Activated T-cell treated with anti-CD3 and anti-CD28 coated beads for 48 hours (primary cell): ENCODE measurements around the gene LHX2.

Experiments used
- DNase-seq: peaks from one replicate; pipeline ENCODE4 v3.0.0-alpha.2; 2020; ENCODE audit warnings: low read depth

LHX2 gene

DNA sequence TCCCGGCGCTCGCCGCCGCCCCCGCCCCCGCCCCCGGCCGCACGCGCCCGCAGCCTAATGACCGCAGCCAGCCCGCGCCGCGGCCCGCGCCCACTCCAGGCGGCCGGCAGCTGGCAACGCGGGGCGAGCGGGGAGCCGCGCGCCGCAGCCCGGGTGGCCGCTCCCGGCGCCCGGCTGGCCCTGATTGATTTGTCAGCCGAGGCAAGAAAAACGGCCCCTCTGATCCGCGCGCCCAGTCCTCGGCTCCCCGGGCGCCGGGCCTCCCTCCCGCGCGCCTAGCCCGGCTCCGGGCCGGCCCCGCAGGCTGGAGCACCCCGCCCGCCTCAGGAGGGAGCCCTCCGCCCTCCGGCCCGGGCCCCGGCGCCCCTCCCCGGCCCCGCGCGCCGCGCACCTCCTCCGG lies 11.9 kb upstream of the LHX2 start:
- DNase-seq = no peak

DNA sequence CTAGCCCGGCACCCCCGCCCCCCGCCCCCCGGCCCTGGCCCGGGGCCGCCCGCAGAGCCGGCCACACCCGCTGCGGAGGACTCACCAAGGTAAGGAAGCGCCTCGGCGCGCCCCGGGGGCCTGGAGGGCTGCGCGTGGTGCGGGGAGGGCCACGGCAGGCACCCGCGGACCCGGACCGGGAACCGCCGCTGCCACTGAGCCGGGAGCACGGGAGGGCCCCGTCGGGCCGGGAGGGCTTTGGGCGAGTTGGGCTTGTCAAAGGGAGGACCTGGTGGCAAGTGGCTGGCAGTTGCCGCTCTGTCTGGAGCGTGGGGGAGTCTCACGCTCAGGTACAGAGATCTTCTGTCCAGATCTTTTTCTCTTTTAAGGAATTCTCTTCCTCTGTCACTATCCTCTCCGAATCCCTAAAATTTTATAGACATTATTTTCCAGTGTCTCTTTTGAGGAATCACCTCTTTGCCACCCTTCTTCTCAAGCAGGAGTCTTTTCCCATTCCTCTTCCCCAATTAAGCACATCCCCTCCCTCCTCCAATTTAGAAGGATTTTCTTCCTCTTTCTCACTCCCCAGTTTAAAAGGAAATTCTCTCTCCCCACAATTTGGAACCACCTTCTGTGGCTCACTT lies 11.3 kb upstream of the LHX2 start:
- DNase-seq = no peak

DNA sequence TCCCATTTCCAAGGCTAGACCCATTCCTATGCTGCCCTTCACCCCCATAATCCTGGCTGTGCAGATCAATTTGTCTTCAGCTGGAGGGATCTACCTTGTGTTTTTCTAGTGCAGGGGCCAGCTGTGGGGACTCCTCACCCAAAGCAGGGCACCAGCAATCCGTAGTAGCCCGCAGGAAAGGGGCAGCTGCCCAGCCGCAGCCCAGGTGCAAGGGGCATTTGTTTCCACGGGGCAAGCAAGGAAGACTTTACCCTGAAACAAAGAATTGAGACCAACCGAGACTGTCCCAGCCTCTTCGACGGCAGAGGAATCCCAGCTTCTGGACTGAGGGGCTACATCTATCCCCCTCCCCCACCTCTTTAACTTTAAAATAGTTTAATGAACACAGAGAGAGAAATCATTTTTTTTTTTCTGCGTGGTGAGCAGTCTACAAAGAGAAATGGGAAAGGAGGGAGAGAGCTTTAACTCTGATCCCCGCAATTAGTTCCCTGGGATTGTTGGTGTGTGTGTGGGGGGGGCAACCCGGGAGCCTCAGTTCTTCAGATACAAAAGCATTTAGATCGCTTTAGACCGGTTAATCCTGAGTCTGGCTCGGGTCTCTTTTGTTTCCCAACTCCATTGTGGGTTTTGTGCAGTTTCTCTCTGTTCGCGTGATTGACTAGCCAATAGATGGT lies 10.6 kb upstream of the LHX2 start:
- no peak for DNase-seq

DNA sequence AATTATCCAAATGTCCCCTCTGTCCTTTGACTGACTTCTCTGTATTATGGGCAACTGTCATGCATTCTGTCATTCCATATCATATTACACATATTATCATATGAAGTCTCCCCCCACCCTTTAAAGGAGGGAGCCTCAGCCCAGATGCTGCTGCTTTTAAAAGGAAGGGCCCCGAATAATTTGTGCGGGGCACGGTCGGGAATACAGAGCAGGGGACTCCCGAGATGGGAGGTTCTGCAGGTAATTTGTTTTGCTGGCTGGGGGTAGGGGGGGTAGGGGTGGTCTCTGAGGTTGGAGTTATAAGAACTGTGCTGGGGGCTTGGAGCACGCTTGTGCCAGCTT lies 10.1 kb upstream of the LHX2 start:
- no peak for DNase-seq

DNA sequence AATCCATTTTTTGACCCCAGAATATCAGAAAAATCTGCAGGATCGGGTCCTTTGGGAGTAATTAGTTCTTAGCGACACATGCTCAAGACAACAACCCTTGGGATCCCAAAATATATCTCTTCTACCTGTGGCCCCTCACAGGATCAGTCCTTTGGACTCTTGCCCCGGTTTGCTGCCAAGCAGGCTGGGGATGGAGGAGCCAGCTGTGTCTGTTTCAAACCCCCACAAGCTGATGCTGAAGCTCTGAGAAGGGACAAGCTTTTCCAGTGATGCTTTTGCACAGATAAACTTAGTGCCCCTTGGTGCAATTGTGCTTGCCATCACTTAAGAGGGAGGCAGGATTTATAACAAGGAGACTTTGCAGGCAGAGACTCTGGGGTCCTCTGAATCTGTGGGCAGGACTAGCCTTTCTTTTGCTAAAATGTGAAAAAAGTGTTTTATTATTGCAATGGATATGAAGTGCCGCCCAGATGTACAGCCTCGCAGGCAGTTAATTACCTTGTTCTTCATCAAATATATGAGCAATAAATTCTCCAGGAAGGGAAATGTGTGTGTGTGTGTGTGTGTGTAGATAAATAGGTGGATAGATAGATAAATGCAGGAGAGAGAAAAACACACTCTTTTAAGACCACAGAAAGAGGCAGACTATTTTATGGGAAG lies 9.6 kb upstream of the LHX2 start:
- no peak for DNase-seq

DNA sequence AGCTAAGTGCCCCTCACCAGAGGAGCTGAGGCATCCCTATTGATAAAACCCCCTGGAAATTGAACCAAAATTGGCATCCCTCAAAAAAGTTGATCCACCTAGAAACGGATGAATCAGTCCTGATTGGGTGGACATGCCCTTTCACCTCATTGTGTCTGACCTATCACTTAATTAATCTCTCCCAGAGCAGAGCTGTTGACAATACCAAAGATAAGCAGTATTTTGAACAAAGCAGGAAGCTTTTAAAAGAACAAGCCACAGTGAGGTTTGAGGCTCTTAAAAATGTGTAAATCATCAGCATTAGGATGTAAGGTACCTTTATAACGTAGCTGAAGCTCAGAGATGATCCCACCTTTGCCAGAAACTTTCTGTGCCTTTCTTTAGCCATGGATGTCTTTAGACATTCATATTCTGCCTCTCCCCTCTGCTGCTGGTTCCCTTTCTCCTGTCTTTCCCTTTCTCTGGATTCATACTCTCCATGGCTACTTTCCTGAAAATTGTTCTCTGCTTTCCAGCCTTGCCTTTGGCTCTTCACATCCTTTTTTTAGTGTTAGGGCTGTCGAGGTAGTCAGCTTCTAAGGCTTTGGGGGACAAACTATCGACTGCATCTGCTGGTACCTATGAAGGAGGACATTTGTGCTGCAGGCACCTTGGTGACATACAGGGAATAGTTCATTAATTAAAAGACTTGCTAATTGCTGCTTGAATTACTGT lies 7.8 kb upstream of the LHX2 start:
- DNase-seq = no peak

DNA sequence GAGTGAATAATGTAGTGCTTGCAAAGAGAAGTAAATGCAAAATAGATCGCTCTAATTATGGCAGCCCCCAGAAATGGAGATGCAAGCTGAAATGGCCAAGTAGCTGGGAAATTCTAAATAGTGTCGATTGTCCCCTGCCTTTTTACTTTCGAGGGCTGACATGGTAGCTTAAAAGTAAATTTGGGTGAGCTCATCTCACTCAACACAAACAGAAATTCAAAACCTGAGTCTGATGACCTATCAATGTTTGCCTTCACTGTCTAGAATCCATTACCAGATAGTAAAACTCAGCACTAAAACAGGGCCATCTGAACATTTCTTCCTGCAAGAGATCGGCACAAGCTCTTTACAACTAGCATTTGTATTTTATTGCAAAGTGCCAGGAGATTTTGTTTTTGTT lies 7.0 kb upstream of the LHX2 start:
- DNase-seq = no peak

DNA sequence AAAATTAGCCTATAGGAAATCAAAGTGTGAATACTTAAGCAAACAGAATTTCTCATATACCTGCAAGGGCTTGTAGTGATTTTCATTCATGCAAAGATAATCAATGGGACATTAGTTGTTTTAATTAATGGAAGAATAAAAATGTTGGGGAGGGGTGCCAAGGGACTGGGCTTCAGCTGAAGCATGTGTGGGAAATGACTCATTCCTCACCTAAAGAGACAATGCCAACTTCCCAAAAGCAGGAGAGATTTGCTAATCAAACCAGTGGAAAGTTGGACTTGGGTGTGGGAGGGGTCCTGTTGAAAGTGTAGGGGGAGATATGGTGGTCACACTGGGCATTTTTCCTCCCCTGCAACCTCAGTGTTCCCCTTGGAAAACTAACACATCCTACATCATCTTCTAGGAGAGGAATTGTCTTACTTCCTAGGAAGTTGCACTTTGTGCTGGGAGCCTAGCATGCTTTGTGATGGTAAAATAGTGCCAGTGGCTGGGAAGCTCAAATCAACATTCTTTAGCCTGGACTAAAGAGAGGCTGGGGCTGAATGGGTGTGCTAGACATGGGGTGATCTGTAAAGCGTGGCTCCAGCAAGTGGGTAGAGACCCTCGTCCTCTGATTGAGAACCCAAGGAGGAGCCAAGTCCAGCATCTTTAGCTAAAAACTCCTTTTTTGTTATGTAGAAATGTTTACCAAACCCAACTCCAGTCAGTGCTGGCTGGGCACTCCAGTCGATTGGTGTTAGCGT lies 6.4 kb upstream of the LHX2 start:
- DNase-seq = no peak

DNA sequence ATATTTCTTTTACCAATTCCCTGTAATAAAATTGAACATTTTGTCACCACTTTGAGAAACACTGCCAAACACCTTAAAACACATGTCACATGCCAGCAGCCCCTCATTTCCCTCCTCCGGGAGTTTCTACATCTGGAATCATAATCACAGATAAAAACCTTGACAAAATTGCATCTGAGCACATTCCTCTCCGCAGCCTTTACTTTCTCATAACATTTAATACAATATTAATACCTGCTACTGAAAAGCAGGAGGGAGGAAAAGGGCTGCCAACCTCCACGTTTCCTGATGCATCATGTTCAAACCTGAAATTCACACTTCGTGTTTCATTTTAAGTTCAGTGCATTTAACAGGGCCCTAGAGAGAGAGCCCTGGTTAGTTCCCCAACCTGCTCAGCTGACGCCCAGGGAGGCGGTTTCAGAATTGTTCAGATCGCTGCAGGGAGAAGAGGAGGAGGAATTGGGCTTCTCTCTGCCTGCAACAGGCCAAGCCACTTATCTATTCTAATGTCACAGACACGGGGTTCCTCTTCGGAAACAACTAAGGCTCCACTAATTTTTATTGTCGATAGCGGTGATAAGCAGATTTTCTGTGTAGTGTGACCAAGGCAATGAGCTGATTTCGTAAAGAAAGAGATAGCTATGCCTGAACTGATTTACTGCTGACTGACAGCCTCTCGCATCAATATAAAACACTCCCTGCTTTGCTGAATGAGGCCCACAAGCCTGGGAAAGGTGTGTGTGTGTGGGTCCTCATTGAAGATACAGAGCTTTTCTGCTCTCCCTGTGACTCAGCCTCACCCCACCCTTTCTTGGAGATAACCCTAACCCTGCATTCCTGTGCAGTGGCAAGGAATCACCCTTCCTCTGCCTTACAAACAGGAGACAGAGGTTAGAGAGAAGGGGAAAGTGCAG lies 4.9 kb upstream of the LHX2 start:
- DNase-seq = no peak

DNA sequence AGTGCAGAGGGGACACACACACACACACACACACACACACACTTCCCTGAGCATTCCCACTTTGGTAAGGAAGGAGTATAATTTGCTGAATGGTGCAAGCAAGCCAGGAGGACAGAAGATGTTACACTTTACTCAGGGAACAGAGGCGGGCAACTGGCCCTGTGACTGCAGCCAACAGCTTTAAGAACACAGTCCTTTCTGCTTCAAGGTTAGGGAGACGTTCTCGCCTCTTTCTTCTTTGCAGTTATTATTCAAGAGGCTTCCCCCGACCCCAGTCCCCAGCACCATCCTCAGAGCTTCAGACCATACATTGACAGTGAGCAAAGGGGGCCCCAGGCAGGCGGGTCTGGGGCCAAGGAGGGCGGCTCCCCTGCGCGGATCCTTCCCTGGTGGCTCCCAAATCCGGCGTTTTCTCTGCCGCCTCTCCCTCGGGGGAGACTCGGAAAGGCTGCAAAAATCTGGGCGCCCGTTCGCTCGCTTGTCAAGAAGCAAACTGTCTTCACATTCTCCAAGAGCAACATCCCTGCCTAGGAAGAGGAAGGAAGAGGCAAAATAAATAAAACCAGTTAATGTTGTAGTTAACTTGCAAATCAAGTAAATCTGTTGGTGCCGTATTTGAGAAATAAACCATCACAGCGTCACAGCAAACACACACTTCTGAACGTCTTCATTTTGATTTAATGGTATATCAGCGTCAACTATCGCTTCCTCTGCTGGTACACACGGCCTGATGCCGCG lies 3.8 kb upstream of the LHX2 start:
- DNase-seq = no peak

DNA sequence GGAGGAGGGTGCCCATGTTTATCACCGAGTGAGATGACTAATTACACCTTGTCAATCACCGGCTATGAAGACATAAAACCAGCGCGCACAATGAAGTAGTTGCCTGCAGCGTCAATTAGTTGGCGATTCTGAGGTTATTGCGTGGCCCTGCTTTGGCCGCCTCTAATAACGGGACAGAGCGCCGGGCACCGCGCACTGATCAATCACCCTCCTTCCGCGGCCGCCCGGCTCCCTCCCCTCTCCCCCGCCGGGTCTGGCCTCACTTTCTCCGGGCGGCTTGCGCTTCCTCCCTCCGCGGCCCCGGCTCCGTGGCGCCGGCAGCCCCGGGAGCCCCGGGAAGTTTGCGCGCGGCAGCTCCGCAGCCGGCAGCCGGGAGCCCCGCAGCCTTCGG lies 3.3 kb upstream of the LHX2 start:
- DNase-seq = no peak

DNA sequence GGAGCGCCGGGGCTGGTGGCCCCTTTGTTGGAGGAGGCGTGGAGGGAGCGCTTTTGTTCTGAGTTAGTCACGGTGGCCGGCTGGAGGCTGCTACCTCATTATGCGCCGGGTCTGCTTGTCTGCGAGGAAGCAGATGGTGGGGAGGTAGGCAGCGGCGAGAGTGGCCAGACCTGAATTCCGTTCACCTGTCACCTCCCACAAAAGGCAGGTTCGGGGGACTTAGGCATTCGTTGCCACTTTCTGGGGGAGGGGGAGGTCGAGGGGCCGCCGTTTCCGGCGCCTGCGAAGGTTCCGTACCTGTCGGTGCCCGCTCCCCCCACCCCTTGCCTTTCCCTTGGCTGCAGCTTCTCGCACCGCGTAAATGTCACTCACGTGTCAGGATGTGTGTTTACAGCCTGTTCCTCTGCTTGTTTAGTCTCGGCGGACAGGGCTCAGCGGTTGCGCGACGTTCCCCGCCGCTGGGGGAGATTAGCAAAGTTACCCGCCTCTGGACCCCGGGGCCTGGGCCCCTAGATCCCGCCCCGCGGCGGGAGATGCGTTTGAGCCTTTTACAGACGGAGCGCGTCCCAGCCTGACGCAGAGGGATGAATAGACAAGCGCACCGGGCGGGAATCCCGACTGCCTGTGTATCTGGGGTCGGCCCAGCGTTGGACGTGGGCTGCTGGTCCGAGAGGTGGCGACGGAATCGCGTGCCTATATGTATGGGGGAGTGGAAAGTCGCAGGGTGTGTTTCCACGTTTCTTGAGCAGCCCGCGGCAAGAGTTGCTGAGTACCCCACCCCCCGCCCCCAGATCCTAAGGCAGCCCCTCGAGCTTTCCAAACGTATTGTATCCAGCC lies 2.7 kb upstream of the LHX2 start:
- DNase-seq = no peak

DNA sequence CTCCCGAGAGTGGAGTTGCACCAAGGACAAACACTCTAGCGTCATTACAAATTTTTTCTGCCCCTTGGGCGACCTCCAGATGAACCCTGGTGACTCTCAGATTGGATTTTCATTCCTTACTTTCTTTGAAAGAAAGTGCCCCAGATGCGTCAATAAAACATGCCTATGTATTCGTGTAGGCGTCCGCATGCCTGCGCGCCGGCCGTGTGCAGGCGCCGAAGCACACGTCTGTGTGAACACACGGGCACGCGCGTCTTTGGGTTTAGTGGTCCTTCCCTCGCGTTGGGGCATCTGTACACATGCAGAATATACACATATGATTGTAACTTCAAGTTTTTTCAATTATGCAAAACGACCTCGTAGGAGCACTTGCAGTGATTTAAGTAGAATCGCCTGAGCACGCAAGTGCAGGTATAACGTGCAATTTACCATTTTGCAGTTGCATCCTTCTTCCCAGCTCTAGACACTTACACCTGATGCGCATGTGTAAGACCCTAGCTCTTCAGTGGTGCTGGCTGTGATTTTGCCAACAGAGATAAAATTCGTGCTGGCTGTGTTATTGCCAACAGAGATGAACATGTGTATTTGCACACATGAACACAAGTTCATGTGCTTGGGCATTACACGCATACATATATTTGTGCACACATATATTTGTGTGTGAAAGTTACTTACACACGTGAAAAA lies 1.9 kb upstream of the LHX2 start:
- no peak for DNase-seq

DNA sequence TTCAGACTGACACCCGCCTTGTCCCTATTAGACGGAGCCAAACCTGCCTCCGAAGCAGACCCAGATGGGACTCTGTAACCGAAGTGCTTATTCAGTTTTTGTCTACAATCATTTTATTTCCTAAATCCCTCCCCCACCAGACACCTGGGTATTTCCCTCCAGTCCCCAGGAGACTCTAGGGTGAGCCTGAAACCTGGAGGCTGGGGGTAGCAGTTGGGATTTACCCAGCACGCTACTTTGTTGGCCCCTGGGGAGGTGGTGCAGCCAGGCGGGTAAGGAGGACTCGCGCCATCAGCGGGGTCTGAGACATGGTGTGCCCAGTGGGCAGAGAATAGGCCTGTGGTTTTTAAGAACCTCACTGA lies 1.3 kb upstream of the LHX2 start:
- no peak for DNase-seq

DNA sequence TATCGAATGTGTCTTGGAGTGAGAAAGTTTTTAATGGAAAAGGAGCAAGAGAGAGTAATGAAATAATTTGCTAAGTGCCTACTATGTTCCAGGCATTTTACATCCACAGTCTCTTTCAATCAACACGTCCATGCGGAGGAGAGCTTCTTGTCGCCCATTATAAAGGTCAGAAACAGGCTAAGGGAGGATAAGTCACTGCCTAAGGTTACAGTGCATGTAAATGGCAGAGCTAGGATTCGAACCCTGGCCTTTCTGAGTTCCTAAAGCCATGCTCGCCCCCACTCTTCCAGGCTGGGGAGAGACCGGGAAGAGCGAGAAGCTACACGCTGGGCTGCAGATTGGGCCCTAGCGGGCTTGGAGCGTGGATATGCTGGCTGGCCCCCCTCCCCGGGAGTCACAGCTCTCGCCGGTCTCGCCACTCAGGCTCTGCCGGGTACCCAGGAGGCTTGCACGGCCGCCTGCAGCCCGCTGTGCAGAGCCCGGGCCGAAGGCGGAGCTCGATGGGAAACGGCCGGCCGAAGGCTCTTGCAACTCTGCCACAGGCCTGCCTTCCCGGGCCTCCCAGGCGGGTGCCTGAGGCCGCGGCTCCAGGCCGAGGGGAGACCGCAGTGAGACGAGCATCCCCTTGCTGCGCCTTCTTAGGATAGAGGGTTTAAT lies 775 bp upstream of the LHX2 start:
- DNase-seq = no peak

DNA sequence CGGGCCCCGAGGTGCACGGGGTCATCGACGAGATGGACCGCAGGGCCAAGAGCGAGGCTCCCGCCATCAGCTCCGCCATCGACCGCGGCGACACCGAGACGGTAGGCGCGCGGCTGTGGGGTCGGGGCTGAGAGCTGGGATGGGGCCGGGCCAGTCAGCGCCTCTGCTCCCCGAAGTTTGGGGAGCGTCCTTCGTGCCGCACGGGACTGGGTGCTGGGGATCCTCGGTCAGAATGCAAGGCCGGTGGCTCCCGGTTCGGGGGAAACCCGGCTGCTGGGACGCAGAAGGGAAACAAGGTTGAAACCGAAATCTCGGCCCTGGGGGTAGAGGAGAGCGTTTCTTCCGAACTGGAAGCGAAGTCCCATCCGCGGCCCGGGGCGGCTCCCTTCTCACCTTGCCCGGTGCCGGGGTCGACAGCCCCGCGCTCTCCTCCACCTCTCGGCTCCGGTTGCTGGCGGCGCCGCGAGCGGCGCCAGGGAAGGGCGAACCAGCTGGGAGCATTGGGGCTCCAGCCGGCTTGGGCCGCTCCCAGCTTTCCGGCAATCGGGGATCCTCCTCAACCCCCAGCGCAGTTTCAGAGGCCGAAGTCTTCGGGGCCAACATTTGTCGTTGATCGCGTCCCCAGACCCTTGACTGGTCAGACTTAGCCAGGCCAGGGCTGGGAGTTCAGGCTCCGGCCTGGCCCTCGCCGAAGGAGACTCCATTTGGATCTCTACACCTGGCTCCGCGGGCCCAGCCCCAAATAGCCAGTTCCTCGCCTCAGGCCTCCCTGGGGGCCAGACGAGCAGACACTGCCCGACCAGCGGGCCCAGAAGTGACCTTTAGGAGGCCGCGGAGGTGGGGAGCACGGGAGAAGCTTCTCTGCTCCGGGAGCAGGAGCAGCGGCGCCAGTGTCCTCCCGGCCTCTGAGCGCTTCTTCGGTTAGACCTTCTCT lies 1.1 kb downstream of the LHX2 start:
- DNase-seq = no peak
